DOHH2 (cell line): Measurements from ENCODE around the gene CIAO2A.
A peak's percentile ranks its signal among the peaks of the same experiment; 100 is the strongest.

Experiments
- H3F3A ChIP-seq: fragments of 200-600 bp; sonication (generic), shearing (Covaris generic); 2 replicates; pipeline ENCODE4 v1.6.0; 2016; ENCODE audit warnings: antibody characterized with exemption, mild to moderate bottlenecking; ENCODE audit not compliant: control insufficient read depth, insufficient read depth
- H3K27ac ChIP-seq: fragments of 200-600 bp; sonication (generic); 2 replicates; pipeline ENCODE4 v1.5.1; 2014; ENCODE audit warnings: low read depth, mild to moderate bottlenecking, low read length, moderate library complexity
- H3K27me3 ChIP-seq: fragments of 200-600 bp; sonication (generic); 2 replicates; pipeline ENCODE4 v1.6.1; 2014; ENCODE audit warnings: mild to moderate bottlenecking, low read length, mixed read lengths; ENCODE audit not compliant: control insufficient read depth
- H3K36me3 ChIP-seq: fragments of 200-600 bp; sonication (generic); 2 replicates; pipeline ENCODE4 v1.6.1; 2014; ENCODE audit warnings: mild to moderate bottlenecking, low read length, moderate library complexity, mixed read lengths; ENCODE audit not compliant: control insufficient read depth
- H3K4me1 ChIP-seq: fragments of 200-600 bp; sonication (generic); 2 replicates; pipeline ENCODE4 v1.6.1; 2014; ENCODE audit warnings: mild to moderate bottlenecking, low read length, mixed read lengths; ENCODE audit not compliant: control insufficient read depth
- H3K4me2 ChIP-seq: fragments of 200-600 bp; sonication (generic); 2 replicates; pipeline ENCODE4 v1.6.0; 2014; ENCODE audit warnings: mild to moderate bottlenecking, low read length, moderate library complexity
- H3K4me3 ChIP-seq: fragments of 200-600 bp; sonication (generic); 2 replicates; pipeline ENCODE4 v1.5.1; 2014; ENCODE audit warnings: mild to moderate bottlenecking, low read length, mixed read lengths
- H3K79me2 ChIP-seq: fragments of 200-600 bp; sonication (generic); 2 replicates; pipeline ENCODE4 v1.6.1; 2014; ENCODE audit warnings: mild to moderate bottlenecking, low read length, mixed read lengths; ENCODE audit not compliant: control insufficient read depth
- H3K9me2 ChIP-seq: fragments of 200-600 bp; sonication (generic); replicated peaks from 2 replicates; pipeline ENCODE4 v1.6.1; 2014; ENCODE audit warnings: mild to moderate bottlenecking, low read length, mixed read lengths; ENCODE audit not compliant: control insufficient read depth
- H3K9me3 ChIP-seq: fragments of 200-600 bp; sonication (generic); 2 replicates; pipeline ENCODE4 v1.6.1; 2014; ENCODE audit warnings: antibody characterized with exemption, low read length, mixed read lengths; ENCODE audit not compliant: control insufficient read depth, insufficient read depth
- H4K20me1 ChIP-seq: fragments of 200-600 bp; sonication (generic); 2 replicates; pipeline ENCODE4 v1.6.0; 2014; ENCODE audit warnings: low read depth, mild to moderate bottlenecking, antibody characterized with exemption, low read length, moderate library complexity; ENCODE audit not compliant: control insufficient read depth, insufficient read depth
- CTCF ChIP-seq: fragments of 200-600 bp; sonication (generic); IDR thresholded peaks from one replicate; pipeline ENCODE4 v1.5.1; 2014; ENCODE audit warnings: antibody characterized with exemption, mild to moderate bottlenecking, low read depth, low read length; ENCODE audit not compliant: poor library complexity, severe bottlenecking
- EZH2phosphoT487 ChIP-seq: fragments of 200-600 bp; sonication (generic); IDR thresholded peaks from 2 replicates; pipeline ENCODE4 v1.6.1; 2017; ENCODE audit warnings: borderline replicate concordance, mild to moderate bottlenecking, antibody characterized with exemption, low read length, moderate library complexity, mixed read lengths

Gene CIAO2A

GRCh38 chr15:64093627-64094417, at the start of gene CIAO2A:
TSS of gene CIAO2A (minus strand) at chr15:64093838. CDS start at chr15:64093768, 70 bp downstream.
- TF ChIP-seq EZH2phosphoT487 (no peak), CTCF (no peak)
- peak within 1 kb of the TSS; percentile 83 for H3K4me3 ChIP-seq
- peaks cover 6% of the 10 kb centered on the region; the same call in 1 of the 2 replicates for H3F3A ChIP-seq
- H4K20me1 ChIP-seq = peaks cover 6% of the 10 kb centered on the region; the same call in 1 of the 2 replicates
- H3K4me1 ChIP-seq = peaks cover 63% of the 10 kb centered on the region
- H3K4me2 ChIP-seq = peak within 1 kb of the TSS; percentile 87
- no peaks in the 10 kb centered on the region for H3K27me3 ChIP-seq
- no peaks in the 10 kb centered on the region for H3K9me3 ChIP-seq
- H3K9me2 ChIP-seq = no peaks in the 10 kb centered on the region
- H3K79me2 ChIP-seq = peaks cover 95% of the 10 kb centered on the region
- peaks cover 33% of the 10 kb centered on the region for H3K36me3 ChIP-seq
- H3K27ac ChIP-seq = peak within 1 kb of the TSS; percentile 80

GRCh38 chr15:64143276-64143675, 49.6 kb upstream of the CIAO2A start:
- peaks cover 13% of the 10 kb centered on the region; the same call in 1 of the 2 replicates for H3F3A ChIP-seq
- H3K4me2 ChIP-seq = no peak overlapping the region
- no peak overlapping the region for H3K27ac ChIP-seq
- H3K4me3 ChIP-seq = no peak overlapping the region
- no peaks in the 10 kb centered on the region for H3K9me2 ChIP-seq
- H4K20me1 ChIP-seq = no peaks in the 10 kb centered on the region
- H3K9me3 ChIP-seq = no peaks in the 10 kb centered on the region
- H3K27me3 ChIP-seq = no peaks in the 10 kb centered on the region
- no peaks in the 10 kb centered on the region for H3K79me2 ChIP-seq
- peaks cover 32% of the 10 kb centered on the region for H3K4me1 ChIP-seq
- H3K36me3 ChIP-seq = peaks cover 17% of the 10 kb centered on the region
- TF ChIP-seq CTCF (no peak), EZH2phosphoT487 (no peak)

GRCh38 chr15:64141798-64142512, 48.3 kb upstream of the CIAO2A start:
- Histone ChIP-seq H3K4me3 (no peak overlapping the region), H4K20me1 (no peaks in the 10 kb centered on the region), H3F3A (peaks cover 8% of the 10 kb centered on the region; the same call in 1 of the 2 replicates), H3K9me2 (no peaks in the 10 kb centered on the region), H3K9me3 (no peaks in the 10 kb centered on the region), H3K79me2 (no peaks in the 10 kb centered on the region), H3K4me2 (no peak overlapping the region), H3K27me3 (no peaks in the 10 kb centered on the region), H3K4me1 (peaks cover 32% of the 10 kb centered on the region), H3K36me3 (peaks cover 27% of the 10 kb centered on the region), H3K27ac (no peak overlapping the region)
- TF ChIP-seq CTCF (no peak), EZH2phosphoT487 (no peak)
